GM18519 (cell line): ENCODE measurements around the gene IQSEC3.
"Not testable (repeated sequence)": the region's sequence is repeated elsewhere in the genome, so short reads cannot be mapped to it uniquely, and the experiment has no call there.

Experiments
- ATAC-seq: cut with Tn5 transposase; IDR thresholded peaks from one replicate; pipeline ENCODE4 v1.9.1; 2021; ENCODE audit warnings: mild to moderate bottlenecking, moderate library complexity; ENCODE audit not compliant: unreplicated experiment, low FRiP score

The IQSEC3 gene

DNA sequence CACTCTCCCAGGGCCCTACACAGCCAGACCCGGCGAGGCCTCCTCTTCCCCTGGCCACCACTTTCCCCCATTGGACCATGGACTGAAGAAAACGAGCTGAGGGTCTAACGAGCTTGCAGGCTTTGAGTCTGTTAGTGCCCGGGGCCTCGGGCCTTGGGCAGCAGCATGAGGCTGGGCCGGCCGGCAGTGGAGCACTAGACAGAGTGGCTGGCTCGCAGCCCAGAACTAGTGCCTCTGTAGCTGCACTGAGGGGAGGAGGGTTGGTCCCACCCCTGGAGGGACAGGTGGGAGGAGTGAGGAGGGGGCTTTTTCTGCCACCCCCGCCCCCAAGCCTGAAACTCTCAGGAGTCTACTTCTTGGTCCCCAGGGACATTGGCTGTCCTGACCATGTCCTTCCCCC lies 108.7 kb downstream of the IQSEC3 start:
- no peak for ATAC-seq

DNA sequence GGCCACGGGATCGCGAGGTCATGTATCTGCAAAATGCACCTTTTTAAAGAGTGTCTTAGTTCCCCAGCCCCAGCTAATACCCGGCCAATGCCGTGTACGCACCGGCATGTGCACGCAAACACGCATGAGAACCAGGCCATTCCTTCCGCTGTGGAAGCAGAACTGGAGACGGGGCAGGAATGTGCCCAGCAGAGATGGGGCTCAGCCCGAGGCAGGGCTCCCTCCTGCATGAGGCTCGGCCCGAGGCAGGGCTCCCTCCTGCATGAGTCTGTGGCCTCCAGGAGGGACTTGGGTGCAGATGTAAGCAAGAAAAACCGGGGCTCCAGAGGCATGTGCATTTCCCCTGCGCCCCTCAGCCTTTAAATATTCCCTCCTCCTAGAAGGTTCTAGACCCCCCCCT lies 109.2 kb downstream of the IQSEC3 start:
- no peak for ATAC-seq

DNA sequence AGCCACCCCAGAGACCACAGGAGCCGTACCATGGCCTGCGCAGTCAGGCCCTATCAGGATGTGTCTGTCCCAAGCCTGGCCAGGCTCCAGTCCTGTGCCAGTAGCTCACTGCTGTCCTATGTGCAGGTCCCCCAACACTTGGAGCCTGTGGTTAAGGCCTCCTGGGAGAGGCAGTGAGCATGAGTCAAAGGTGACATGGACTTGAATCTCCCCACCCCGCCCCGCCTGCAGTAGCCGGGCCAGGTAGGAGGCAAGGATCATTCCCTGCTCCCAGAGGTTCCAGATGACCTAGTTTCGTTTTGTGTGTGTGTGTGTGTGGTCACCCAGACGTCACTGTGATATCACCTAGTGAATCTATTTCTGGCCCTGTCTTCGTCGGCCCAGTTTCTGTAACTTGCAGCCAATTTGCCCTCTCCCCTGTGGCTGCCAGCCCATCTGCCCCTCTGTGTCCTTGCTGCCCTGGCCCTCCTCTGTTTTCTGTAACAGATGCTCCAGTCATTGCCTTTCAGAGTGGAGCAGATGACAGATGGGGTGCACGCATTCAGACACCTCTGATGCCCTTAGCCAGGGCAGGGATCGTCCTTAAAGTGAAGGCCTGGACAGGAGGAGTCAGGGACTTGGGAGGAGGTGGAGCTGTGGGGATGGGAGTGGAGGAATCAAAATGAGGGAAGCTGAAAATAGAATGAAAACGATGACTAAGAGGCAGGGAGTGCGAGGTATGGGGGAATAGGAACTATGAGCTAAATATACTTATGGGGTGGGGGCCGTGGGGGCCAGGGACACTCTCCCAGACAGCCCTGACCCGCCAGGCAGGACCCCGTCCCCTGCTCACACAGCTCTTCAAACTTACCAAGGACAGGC lies 110.0 kb downstream of the IQSEC3 start:
- no peak for ATAC-seq

DNA sequence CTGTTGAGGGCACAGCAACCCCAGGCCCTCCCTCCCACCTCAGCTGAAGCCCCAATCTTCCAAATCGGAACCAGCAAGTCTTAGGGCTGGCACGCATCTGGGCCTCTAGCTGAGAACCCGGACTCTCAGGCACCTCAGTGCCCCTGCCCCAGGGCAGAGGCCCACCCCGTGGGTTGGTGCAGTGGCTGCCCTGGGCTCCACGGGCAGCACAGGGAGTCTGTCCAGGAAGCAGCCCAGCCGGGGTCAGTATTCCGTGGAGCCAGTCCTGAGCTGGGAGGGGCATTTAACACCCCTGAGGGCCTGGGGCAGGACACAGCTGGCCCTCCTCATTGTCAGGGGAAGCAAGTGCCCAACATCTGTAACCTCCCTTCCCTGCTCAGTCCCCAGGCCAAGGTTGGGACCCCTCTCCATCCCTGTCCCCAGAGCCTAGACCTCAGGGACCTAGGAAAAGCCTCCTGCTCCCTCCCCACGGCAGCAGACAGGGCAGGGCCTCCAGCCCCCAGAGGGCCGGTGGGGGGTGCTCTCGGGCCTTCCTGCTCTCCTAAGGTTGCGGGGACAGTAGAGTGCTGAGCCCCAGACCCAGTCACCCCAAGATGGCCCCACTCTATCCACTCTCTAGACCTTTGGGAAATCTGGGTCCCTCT lies 110.9 kb downstream of the IQSEC3 start:
- no peak for ATAC-seq

DNA sequence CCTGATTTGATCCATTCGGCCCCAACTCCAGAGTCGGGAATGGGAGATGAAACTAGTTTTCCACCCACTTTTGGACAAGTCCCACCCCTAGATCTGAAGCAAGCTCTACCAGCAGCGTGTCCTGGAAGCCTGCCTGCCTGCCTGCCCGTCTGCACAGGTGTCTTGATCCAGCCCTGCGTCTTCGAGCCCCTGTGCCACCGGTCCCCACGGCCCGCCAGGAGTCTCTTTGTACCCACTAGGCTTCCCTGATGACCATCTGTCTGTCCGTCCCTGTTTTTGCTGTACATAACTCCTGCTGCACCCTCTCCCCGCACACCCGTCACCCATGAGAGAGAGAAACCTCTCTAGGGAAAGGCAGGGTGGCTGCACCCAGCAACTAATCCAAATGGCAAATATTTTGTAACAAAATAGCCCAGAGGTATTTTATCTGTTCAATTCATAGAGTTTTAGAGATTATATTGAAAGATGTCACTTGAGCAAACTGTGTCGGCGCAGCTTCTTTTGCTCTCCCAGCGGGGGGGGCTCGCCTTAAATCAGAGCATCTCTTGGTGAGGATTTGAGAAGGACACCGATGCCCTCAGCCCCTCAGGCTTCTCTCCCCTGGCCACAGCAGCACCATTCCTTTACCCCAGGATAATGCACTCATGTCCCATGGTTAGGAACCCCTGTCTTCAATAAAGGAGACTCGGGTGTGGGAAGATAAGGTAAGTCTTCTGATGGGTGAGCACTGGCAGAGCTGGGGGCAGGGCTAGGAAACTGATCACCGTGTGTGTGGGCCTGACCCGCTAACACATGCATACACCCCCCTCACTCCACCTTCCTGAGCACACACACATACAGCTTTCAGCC lies 111.6 kb downstream of the IQSEC3 start:
- ATAC-seq, result no peak

DNA sequence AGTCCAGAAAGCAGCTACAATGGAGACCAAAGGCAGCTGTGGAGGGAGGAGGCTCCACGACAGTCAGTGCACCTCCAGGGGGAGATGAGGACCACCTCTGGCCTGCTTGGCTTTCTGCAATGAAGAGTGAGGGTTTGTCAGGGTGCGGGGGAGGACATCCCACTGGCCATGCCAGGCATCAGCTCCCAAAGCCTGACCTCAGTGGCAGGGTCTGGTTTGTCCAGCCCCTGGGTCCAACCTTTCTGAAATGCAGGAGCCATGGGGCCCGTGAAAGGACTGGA lies 112.2 kb downstream of the IQSEC3 start:
- no peak for ATAC-seq

DNA sequence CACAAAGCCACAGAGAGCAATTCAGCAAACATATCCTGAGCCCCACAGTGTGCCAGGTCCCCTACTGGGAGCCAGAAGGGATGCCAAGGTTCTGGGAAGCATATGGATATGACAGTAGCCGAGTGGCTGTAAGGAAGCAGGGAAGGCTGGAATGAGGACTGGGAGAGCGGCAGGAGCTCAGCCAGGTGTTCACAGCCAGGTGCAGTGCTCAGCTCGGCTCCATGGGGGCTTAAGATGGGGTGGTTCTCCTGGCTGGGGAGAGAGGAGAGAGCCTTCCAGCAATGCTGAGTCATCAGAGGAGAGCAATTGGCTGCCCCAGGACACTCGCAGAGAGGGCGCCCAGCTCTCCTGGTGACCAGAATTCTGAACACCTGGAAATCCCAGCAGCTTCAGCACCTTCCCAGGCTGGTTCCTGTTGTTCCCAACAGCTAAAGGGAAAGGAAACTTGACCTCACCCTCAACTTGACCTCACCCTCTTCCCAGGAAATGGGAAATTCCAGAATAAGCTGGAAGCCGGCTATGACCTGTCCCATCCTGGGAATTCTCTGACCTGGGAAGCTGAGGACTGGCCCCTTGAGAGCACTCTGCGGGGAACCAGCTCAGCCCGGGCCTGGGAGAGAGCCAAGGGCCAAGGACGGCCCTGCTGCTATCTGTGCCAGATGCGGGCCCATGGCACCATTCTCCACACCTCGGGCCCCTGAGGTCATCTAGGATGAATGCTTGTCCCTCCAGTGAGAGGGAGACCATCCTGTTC lies 112.7 kb downstream of the IQSEC3 start:
- no peak for ATAC-seq

DNA sequence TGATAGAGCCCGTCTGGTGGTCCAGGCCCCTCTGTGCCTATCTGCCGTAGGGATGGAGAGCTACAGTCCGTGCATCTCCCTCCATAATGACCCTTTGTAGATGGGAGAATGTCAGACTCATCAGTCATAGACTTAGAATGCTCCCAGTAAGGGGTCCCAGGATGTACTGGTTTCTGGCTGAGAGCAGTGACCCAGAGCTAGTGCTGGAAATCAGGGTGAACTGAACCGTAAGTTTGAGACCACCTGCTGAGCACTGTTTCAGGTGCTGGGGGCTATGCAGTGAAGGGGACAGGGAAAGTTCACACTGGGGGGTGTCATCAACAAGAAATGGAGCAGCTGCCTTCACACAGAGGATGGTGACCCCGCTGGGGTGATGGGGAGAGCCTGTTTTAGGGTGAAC lies 113.3 kb downstream of the IQSEC3 start:
- ATAC-seq, result no peak

DNA sequence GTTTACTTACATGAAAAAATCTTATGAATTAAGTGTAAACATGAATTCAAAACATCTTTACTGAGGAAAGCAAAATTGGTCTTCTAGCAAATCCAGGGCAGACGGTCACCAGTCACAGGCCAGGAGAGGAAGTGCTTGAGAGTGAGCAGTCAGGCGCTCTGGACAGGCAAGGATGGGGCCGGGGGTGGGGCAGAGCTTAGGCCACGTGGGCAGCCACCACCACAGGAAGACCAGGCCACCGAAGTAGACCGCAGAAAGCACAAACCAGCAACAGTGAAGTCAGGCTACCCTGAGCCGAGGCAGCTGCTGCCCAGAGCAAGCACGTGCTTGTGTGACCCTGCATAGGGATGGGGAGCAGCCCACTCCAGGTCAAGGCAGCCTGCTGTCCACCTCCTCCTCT lies 113.9 kb downstream of the IQSEC3 start:
- ATAC-seq, result no peak

DNA sequence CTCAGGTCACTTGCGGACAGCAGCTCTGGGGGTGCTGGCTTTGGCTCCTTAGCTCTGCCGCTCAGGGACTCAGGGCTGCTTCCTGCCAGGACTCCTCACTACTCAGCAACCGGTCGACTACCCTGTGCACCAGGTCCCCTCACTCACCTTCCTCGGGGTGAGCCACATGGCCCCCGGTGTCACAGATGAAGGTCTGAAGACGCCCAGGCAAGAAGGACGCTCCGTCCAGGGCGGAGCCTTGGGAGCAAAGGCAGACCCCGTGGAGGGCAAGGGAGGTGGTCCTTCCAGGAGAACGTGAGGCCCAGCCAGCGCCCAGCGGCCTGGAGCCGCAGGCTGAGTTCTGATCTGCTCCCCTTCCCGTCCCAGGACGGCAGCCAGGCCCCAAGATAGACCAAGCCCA lies 115.4 kb downstream of the IQSEC3 start:
- ATAC-seq, result no peak

DNA sequence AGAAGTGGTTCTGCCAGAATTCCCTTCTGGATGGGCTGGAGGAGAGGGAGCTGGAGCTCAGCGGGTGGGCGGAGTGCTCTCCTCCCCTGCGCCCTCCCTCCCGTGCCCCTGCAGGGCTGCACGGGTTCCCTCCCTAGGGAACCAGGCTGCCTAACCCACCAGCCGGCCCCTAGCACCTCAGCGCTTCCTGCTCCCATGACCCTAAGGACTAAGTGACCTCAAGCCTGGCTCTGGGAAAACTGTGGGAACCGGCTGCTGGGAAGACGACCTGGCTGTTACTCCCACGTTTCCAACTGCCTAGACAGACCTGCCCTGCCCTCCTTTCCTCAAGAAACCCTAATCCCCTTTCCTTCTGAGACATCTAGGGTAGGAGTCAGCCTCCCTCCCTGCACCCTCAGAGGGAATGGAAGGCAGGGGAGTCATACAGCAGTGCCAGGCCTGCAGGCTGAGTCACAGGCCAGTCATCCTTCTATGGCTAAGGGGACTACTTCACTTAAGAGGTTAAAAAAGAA lies 115.9 kb downstream of the IQSEC3 start:
- ATAC-seq, result no peak

DNA sequence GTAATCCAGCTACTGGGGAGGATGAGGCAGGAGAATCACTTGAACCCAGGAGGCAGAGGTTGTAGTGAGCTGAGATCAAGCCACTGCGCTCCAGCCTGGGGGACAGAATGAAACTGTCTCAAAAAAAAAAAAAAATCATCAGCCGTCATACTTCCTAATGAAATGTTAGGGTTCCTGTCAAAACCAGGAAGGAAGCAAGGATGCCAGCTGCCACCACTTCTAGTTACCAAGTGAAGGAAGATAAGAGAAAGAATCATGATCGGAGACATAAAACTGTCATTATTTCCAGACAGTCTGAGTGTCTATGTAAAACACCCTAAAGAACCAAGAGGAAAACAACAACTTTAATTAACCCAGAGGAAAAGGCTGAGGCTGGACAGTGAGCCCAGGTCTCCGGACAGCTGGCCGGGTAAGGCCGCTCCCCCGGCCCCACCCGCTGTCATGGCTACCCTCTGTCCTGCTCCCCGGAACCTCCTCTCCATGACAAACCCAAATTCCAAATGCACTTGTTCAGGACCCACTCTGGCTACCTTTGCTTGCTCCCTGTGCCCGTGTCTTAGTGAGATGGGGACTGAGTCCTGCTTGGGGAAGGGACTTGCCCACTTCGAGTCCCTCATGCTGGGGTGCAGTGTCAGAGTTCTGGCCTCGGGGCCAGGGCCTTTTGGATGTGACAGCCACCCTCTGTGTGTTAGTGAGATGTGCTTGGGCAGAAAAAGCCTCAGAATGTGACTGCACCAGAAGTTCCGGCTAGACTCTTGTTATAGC lies 118.4 kb downstream of the IQSEC3 start:
- ATAC-seq, result no peak

DNA sequence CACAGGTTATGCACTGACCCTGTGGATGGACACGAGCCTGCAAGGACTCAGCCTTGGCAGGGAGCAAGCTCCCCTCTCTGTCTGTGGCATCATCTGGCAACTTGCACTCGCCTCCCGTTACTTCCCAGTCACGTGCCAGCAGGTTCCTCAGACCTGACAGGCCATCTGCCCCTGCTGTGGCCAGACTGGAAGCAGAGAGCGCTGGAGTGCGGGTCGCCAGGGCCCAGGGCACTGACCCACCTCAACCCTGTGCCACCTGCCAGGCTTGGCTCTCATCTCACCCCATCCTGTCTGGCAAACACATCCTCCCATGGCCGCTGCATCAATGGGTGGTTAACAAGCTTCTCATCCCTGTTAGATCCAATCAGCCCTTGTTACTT lies 119.0 kb downstream of the IQSEC3 start:
- no peak for ATAC-seq

DNA sequence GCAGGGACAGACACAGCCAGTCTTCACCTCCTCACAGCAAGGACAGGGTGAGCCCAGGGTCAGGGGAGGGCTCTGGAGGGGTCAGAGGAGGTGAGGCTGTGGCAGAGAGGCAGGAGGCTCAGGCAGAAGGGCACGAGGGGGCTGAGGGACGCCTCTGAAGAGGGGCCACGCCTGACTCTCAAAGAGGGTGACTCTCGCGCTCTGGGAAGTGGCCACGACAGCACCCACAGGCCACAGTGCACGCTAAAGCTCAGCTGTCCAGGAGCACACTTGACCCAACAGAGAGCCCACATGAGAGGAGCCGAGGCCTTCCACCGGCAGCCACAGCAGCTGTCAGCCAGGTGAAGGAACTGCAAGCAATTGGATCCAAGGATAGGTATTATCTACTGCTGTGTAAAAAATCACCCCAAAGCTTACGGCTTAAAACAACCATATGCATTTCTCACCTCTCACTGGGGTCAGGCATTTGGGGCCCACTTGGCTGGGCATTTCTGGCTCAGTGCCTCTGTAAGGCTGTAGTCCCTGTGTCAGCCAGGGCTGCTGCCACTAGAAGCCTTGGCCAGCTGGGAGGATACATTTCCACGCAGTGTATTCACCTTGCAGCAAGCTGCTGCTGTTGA lies 119.5 kb downstream of the IQSEC3 start:
- no peak for ATAC-seq

DNA sequence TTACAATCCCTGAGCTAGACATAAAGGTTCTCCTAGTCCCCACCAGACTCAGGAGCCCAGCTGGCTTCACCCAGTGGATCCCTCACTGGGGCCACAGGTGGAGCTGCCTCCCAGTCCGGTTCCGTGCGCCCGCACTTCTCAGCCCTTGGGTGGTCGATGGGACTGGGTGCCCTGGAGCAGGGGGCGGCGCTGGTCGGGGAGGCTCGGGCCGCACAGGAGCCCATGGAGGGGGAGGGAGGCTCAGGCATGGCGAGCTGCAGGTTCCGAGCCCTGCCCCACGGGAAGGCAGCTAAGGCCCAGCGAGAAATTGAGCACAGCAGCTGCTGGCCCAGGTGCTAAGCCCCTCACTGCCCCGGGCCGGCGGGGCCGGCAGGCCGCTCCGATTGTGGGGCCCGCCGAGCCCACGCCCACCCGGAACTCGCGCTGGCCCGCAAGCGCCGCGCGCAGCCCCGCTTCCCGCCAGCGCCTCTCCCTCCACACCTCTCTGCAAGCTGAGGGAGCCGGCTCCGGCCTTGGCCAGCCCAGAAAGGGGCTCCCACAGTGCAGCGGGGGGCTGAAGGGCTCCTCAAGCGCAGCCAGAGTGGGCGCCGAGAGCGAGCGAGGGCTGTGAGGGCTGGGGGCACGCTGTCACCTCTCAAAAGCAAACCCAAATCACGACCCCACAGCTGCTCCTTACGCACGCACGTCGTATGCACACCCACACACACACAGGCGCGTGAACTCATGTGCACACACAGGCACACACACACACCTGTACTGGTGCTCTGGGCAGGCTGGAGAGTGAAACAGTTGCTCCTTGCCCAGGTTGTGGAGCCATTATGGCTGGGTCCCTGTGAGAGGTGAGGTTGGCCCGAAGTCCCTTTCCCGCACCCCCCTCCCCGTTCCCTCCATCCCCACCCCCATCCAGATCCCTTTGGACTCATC lies 121.7 kb downstream of the IQSEC3 start:
- not testable (repeated sequence) for ATAC-seq

DNA sequence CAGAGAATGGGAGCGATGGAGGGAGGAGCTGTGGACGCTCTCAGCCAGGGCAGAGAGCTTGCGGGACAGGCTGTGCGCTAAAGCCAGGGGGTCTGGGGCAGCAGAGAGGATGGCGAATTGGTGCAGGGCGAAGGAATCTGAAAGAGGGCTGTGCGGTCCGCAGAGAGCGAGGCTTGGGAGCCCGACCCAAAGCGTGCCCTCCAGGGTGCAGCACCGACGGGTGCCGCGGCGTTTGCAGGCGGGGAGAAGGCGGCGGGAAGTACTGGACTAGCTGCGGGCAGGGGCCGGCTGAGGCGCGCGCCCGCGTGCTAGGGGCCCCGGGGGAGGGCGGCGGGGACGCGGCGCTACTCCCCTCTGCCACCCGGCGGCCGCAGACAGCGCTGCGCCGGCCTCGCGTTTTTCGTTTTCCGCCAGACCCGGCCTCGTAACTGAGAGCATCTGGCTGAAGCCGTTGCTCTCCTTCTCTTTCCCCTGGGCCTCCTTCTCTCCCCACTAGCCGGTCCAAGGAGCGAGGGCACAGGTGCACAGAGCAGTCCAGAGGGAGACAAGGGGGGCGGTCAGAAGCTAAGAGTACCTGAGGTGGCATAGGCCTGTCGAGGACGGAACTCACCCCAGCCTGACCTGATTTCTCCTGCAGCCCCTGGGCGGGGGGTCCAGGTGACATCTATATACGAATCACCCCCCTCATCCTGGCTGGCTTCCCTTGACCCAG lies 122.5 kb downstream of the IQSEC3 start:
- ATAC-seq, result no peak

DNA sequence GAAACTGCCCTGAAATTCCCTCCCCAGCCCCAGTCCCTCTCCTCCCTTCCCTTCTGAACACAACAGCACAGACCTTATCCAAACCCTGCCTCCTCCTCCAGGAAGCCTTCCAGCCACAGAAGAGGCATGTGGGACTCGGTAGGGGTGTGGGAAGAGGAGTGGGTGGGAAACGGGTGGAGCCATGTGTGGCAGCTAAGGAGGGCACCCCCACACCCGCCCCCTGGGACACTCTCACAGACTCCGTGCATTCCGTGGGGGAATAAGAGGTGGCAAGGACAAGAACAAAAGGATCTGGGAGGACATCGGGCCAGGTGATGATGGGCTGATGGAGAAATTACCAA lies 123.0 kb downstream of the IQSEC3 start:
- ATAC-seq, result no peak

DNA sequence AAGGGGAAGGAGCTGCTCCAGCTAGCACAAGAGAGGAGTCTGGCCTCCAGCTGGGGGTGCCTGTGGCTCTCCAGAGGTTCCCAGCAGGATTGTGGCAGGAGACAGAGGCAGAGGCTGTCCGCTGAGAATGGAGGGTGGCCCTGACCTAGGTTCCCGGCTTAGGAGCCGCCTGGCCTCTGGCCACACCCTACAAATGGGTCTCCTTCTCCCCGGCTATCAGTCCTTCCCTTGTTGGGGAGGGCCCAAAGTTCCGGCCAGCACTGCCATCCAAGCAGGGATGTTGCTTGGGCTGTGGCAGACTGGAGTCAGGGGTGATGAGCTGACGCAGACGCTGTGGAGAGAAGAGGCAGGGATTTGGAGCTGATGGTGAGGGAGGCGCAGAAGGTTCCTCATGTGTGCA lies 124.3 kb downstream of the IQSEC3 start:
- no peak for ATAC-seq
